Measurements from ENCODE around the gene CCDC90B.
A peak's percentile ranks its signal among the peaks of the same experiment; 100 is the strongest.
"Not testable (repeated sequence)": the region's sequence is repeated elsewhere in the genome, so short reads cannot be mapped to it uniquely, and the experiment has no call there.

The CCDC90B gene

GRCh38 chr11:83292709-83293456 is 6.7 kb upstream of the CCDC90B start:
- no peak overlapping the region for H3K4me3 ChIP-seq (ENCODE audit: low read depth, low read length)

DNA sequence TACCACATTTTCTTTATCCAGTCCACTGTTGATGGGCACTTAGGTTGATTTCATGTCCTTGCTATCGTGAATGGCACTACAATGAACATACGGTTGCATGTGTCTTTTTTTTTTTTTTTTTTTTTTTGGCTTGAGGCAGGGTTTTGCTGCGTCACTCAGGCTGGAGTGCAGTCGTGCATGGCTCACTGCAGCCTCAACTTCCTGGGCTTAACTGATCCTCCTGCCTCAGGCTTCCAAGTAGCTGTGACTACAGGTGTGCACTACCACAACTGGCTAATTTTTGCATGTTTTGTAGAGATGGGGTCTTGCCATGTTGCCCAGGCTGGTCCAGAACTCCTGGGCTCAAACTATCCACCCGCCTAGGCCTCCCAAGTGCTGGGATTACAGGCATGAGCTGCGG is 1.5 kb upstream of the CCDC90B start:
- H3K4me3 ChIP-seq (ENCODE audit: low read depth, low read length), result no peak overlapping the region

- H3K4me3 ChIP-seq (ENCODE audit: low read depth, low read length), result peak overlapping the region; percentile 98
Measured at GRCh38 chr11:83285151-83285770, 906 bp downstream of the CCDC90B start.

- H3K4me3 ChIP-seq (ENCODE audit: low read depth, low read length), result peak overlapping the region; percentile 98
Measured at GRCh38 chr11:83284501-83285150, 1.5 kb downstream of the CCDC90B start.

DNA sequence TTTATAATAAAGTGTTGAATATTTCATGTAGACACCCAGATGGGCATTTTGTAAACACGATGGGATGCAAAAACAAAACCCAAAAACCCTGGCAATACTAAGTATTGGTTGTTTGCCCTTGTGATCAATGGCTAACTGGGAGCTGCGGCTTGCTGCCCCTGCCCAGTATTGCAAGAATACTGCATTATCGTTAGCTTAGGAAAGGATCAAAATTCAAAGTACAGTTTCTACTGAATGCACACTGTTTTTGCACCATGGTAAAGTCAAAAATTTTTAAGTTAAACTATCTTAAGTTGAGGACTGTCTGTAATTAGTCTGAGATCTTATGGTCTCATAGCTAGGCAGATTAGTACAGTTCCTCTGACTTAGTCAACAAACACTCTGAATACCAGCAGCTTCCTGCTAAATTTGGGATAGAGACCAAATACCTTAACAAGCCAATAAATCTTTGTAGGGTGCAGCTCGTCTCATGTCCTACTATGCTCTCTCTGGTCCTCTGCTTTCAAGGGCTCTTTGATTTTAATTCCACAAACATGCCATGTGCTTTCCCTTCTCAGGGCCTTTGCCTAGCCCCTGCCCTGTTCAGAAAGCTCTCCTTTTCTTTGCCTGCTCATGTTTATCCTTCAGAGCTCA is 4.0 kb downstream of the CCDC90B start:
- no peak overlapping the region for H3K4me3 ChIP-seq (ENCODE audit: low read depth, low read length)

GRCh38 chr11:83280256-83280655 is 5.9 kb downstream of the CCDC90B start:
- H3K4me3 ChIP-seq (ENCODE audit: low read depth, low read length), result no peak overlapping the region

DNA sequence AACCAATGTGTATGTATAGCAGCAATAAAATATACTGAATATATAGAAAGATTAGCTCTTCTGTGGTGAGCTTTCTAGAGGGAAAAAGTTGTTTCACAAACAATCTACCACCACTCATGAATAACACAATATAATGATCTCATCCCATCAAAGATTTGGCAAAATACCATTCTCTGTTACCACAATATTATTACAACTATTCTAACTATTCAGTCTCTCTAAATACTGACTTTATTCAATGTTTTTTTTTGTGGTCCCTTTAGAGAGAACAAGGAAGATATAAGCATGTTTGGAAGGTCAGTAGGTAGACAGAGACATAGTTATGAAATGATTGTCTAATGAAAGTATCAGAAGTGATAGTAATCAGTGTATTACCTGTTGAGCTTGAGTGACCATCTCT is 7.8 kb downstream of the CCDC90B start:
- H3K4me3 ChIP-seq (ENCODE audit: low read depth, low read length), result no peak overlapping the region

GRCh38 chr11:83275888-83276641 is 10.1 kb downstream of the CCDC90B start:
- no peak overlapping the region for H3K4me3 ChIP-seq (ENCODE audit: low read depth, low read length)

DNA sequence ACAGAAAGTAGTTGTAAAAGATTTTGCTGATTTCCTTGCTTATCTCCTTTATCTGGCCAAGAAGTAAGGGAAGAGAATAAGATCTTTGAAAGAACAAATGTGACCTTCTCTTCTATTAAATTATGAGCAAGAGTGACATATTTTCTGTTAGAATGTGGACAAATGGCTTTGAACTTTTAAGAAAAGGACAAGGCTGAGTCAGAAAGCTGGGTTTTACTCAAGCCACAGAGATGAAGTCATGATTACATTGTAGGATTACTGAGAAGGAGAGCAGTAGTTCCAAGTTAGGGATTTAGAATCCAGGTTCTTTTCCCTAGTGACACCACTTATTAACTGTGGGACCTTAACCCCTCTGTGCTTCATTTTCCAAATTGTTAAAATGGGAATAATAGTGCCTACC is 13.5 kb downstream of the CCDC90B start:
- H3K4me3 ChIP-seq (ENCODE audit: low read depth, low read length), result no peak overlapping the region

- H3K4me3 ChIP-seq (ENCODE audit: low read depth, low read length), result not testable (repeated sequence)
Measured at GRCh38 chr11:83271734-83272133, 14.4 kb downstream of the CCDC90B start.

- H3K4me3 ChIP-seq (ENCODE audit: low read depth, low read length), result not testable (repeated sequence)
Measured at GRCh38 chr11:83269080-83269479, 17.1 kb downstream of the CCDC90B start.

DNA sequence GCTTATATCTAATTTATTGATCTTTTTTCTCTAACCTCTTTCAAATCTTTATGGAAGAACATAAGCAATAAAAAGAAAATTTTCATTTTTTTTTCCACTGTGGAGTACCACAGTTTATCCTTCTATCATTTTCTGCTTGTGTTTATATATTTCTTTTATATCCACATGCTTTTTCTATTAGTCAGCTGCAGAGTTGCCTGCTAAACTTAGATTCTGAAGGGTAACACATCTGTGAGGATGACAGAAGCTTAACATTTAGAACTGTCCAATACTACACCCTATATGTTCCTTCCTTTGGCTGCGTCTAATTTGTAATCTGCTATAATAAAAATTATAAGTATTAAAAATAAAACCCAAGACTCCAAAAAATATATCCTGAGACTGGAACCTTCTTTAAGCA is 20.8 kb downstream of the CCDC90B start:
- H3K4me3 ChIP-seq (ENCODE audit: low read depth, low read length), result no peak overlapping the region

DNA sequence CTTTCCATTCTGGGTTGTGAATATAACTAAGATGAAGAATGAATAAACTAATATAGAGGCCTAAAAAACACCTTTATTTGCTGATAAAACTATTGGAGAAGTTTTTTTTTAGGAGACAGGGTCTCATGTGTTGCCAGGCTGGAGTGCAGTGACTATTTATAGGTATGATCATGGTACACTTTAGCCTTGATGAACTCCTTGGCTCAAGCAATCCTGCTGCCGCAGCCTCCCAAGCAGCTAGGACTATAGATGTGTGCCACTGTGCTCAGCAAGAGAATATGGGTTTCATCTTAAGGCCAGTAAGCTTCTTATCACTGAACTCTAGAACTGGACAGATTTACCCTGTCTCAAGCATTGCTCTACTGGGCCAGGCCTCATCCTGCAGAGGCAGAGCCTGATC is 26.6 kb downstream of the CCDC90B start:
- H3K4me3 ChIP-seq (ENCODE audit: low read depth, low read length), result no peak overlapping the region

- H3K4me3 ChIP-seq (ENCODE audit: low read depth, low read length), result no peak overlapping the region
Measured at GRCh38 chr11:83257761-83258168, 28.4 kb downstream of the CCDC90B start.

- no peak overlapping the region for H3K4me3 ChIP-seq (ENCODE audit: low read depth, low read length)
Measured at GRCh38 chr11:83256602-83257340, 29.4 kb downstream of the CCDC90B start.

- no peak overlapping the region for H3K4me3 ChIP-seq (ENCODE audit: low read depth, low read length)
Measured at GRCh38 chr11:83255366-83255765, 30.8 kb downstream of the CCDC90B start.

DNA sequence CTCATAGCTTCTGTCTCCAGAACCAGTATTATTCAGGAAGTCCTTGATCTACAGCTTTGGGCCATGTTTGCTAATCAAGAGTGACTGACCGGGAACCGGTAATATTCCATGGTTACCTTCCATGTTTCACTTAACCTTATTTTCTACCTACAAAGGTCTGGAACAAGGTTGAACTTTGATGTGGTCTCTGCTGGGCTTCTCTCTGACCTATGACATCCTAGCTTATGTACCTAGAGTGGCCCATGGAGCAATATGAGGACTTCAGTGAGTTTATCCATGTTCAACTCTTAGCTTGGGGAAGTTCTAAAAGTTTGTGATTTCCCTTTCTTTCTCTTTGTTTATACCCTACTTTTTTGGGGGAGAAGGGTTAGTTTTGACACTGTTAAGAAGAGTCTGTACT is 33.2 kb downstream of the CCDC90B start:
- H3K4me3 ChIP-seq (ENCODE audit: low read depth, low read length), result no peak overlapping the region

GRCh38 chr11:83252266-83252665 is 33.9 kb downstream of the CCDC90B start:
- H3K4me3 ChIP-seq (ENCODE audit: low read depth, low read length), result no peak overlapping the region

DNA sequence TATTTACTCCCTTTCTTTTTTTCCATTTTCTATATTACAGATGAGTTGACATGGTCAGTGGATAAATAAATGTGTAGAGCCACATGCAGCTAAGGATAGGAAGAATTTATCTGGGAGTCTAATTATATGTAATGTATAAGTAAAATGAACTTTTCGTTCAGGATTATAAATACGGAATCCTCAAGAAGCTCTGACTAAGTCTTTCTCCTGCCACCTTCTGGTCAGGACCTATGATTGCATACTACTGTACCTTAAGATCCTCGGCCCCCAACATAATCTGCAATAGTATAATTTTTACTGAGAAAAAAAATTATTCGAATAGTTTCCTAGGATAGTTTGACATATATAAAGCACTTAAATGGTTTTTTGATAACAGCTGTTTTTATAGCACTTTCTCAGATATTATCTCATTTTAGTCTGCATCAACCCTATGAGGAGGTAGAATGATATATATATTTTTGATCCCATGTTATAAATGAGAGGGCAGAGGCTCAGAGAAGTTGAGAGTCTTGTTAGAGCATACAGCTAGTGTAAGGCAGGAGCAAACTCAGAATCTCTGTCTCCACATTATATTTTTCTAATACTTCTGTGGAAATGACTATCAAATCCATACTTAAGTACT is 36.1 kb downstream of the CCDC90B start:
- no peak overlapping the region for H3K4me3 ChIP-seq (ENCODE audit: low read depth, low read length)

- H3K4me3 ChIP-seq (ENCODE audit: low read depth, low read length), result no peak overlapping the region
Measured at GRCh38 chr11:83249445-83249844, 36.7 kb downstream of the CCDC90B start.
